Putamen (tissue), 1 donor: ENCODE data around the gene PRPF39.
A peak's percentile ranks its signal among the peaks of the same experiment; 100 is the strongest.

Source experiments
- DNase-seq: peaks from one replicate; pipeline ENCODE4 v3.0.0-alpha.2; 2016; ENCODE audit warnings: low spot score

Gene PRPF39

GRCh38 chr14:45082420-45082819 lies 1.5 kb upstream of the PRPF39 start:
- no peak for DNase-seq

- no peak for DNase-seq
Observed at GRCh38 chr14:45083617-45083975, 320 bp upstream of the PRPF39 start.

- peak; percentile 3 for DNase-seq
Observed at GRCh38 chr14:45084946-45085346, 1.0 kb downstream of the PRPF39 start.

GRCh38 chr14:45089813-45090212 lies 5.9 kb downstream of the PRPF39 start:
- peak; percentile 29 for DNase-seq

GRCh38 chr14:45091710-45092109 lies 7.8 kb downstream of the PRPF39 start:
- no peak for DNase-seq

- DNase-seq: no peak
Observed at GRCh38 chr14:45094275-45094674, 10.4 kb downstream of the PRPF39 start.

- DNase-seq: no peak
Observed at GRCh38 chr14:45095143-45095542, 11.2 kb downstream of the PRPF39 start.

- no peak for DNase-seq
Observed at GRCh38 chr14:45096218-45096617, 12.3 kb downstream of the PRPF39 start.

- DNase-seq: no peak
Observed at GRCh38 chr14:45103806-45104205, 19.9 kb downstream of the PRPF39 start.

- no peak for DNase-seq
Observed at GRCh38 chr14:45104561-45104960, 20.6 kb downstream of the PRPF39 start.

- no peak for DNase-seq
Observed at GRCh38 chr14:45112896-45113781, 29.2 kb downstream of the PRPF39 start.

- DNase-seq: no peak
Observed at GRCh38 chr14:45114327-45114726, 30.4 kb downstream of the PRPF39 start.

- no peak for DNase-seq
Observed at GRCh38 chr14:45118594-45118993, 34.7 kb downstream of the PRPF39 start.

GRCh38 chr14:45120096-45120495 lies 36.2 kb downstream of the PRPF39 start:
- DNase-seq: no peak

GRCh38 chr14:45123271-45123670 lies 39.4 kb downstream of the PRPF39 start:
- DNase-seq: no peak

GRCh38 chr14:45125754-45126153 lies 41.8 kb downstream of the PRPF39 start:
- no peak for DNase-seq

- DNase-seq: no peak
Observed at GRCh38 chr14:45128963-45129629, 45.2 kb downstream of the PRPF39 start.

- DNase-seq: no peak
Observed at GRCh38 chr14:45133683-45134050, 49.8 kb downstream of the PRPF39 start.

GRCh38 chr14:45134051-45134958 lies 50.4 kb downstream of the PRPF39 start, which contains the start of gene FKBP3:
FKBP3 (minus strand) TSS chr14:45134481; CDS start chr14:45134456, 25 bp downstream.
- DNase-seq: peak; percentile 99

GRCh38 chr14:45135156-45135555 lies 51.2 kb downstream of the PRPF39 start:
- DNase-seq: no peak

- DNase-seq: peak; percentile 96
Observed at GRCh38 chr14:45135659-45136395, 51.9 kb downstream of the PRPF39 start, which contains the start of gene FANCM. FANCM (plus strand) TSS chr14:45135930; CDS start chr14:45136032, 102 bp downstream.
